D721Med (cell line): Measurements from ENCODE around the gene BCAP29.

Experiments
- DNase-seq: peaks from one replicate; pipeline ENCODE4 v3.0.0; 2011; ENCODE audit warnings: low spot score; ENCODE audit not compliant: insufficient read length
- FAIRE-seq: peaks from 2 replicates; lab custom pipeline; 2011; peaks lifted over from hg19 to GRCh38; lab: Jason Lieb, UNC
- TF ChIP-seq, protein P1 (sequence below): IDR thresholded peaks from 2 replicates; pipeline ENCODE4 v1.5.1; 2012; ENCODE audit warnings: mild to moderate bottlenecking, control low read depth; ENCODE audit not compliant: insufficient read depth; ENCODE audit errors: missing control alignments

Gene BCAP29

DNA sequence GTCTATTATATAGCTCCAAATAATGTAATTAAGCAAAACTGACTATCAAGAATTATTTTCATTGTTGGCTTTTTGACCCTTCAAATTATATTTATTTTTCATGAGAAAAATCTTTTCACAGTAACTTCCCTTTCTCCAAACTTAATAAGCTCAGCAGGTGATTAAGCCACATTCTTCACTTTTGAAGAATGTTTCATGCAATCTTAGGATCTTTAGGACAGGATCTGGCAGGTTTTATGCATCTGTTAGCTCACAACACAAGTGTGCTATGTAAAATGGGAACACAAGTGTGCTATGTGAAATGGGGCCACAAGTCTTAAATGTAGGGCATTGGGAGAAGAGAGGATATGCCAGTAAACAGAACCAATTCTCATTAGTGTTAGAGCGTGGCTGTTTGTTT is 26.3 kb downstream of the BCAP29 start:
- TF ChIP-seq, protein P1, sequence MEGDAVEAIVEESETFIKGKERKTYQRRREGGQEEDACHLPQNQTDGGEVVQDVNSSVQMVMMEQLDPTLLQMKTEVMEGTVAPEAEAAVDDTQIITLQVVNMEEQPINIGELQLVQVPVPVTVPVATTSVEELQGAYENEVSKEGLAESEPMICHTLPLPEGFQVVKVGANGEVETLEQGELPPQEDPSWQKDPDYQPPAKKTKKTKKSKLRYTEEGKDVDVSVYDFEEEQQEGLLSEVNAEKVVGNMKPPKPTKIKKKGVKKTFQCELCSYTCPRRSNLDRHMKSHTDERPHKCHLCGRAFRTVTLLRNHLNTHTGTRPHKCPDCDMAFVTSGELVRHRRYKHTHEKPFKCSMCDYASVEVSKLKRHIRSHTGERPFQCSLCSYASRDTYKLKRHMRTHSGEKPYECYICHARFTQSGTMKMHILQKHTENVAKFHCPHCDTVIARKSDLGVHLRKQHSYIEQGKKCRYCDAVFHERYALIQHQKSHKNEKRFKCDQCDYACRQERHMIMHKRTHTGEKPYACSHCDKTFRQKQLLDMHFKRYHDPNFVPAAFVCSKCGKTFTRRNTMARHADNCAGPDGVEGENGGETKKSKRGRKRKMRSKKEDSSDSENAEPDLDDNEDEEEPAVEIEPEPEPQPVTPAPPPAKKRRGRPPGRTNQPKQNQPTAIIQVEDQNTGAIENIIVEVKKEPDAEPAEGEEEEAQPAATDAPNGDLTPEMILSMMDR: no peak
- DNase-seq: no peak
- no peak for FAIRE-seq

DNA sequence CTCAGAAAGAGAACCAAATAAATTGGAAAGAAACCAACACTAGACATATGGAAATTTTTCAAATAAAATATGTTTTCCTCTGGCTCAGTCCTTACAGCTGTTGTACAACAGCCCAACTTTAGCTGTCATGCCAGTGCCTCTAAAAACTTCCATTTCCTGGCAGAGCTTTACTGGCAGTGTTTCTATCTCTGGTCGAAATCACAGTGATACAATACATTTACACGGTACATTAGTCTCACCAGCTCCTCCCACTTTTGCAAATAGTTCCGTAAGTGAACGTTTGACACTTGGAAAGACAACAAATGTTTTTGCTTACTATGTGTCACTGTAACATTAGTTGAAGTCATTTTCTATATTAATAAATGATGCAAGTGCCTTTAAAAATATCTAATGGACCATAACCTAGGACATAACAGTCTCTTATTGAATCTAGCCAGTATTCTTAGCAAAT is 29.8 kb downstream of the BCAP29 start:
- DNase-seq: no peak
- TF ChIP-seq, protein P1: no peak
- no peak for FAIRE-seq

DNA sequence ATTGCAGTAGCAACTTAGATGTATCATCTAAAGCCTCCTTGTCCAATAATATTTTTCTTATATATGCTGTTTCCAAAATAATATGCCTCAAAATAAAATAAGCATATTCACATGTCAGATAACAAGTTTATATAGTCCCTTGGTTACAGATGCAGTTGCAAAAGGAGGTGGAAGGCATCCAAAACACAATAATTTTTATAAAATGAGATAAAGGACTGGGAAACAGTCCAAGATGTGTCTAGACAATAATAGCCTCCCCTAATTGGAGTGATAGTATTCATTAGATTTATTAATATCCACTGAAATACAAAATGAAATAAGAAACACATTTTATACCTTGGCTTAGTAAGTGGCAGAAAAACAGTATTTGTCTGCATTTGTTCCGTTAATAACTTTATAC is 30.3 kb downstream of the BCAP29 start:
- FAIRE-seq (no peak), DNase-seq (no peak)
- TF ChIP-seq, protein P1: no peak

DNA sequence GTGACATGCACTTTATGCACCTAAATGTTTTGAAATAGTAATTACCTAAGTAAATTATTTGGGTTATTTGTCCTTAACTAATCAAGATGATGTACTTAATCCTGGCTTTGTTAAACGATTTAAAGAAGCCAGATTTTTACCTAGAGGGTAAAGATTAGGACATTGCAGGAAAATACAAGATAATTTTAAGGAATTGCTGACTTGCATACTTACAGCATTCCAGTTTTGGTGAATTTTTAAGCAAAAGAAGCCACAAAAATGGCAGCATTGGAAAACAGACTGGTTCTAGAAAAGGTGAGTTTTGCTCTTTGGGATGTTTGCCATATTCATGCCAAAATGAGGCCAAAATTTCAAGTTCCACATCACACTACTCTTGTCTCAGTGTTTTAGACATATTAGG is 33.4 kb downstream of the BCAP29 start:
- no peak for DNase-seq
- TF ChIP-seq, protein P1: no peak
- FAIRE-seq: no peak

DNA sequence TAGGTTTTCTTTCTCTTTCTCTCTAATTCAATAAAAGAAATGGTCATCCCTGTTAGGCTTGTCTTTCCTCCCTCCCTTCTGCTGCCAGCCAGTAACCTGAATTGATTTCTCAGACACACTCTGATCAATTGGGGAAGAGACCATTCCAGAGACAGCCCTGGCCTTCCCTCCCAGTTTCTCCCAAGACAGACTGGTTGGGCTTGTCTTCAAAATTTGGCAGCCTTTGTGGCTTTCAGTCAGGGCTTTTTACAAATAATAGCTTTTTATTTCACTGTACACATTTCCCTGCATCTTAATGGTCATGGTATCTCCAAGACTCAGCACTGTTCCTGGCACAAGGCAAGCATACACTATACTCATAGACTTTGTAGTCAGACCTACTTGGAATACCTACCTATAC is 33.9 kb downstream of the BCAP29 start:
- TF ChIP-seq, protein P1: no peak
- FAIRE-seq (no peak), DNase-seq (no peak)

DNA sequence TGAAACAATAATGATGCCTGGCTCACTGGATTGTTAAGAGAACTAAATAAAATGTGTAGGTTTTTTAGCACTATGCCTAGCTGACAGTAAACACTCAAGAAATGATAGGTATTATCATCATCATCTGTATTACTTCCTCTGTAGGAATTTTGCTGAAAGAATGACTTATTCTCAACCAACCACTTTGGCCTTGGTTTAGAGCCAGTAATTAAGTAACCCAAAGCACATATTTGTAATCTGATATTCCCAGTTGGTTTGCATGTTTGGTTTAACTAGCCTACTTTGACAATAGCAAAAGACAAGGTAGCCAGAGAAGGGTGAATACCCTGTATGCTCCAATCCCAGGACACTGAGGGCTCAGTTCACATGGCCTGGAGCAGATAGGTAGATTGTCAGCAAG is 34.4 kb downstream of the BCAP29 start:
- TF ChIP-seq, protein P1: no peak
- DNase-seq (no peak), FAIRE-seq (peak; percentile 21)

DNA sequence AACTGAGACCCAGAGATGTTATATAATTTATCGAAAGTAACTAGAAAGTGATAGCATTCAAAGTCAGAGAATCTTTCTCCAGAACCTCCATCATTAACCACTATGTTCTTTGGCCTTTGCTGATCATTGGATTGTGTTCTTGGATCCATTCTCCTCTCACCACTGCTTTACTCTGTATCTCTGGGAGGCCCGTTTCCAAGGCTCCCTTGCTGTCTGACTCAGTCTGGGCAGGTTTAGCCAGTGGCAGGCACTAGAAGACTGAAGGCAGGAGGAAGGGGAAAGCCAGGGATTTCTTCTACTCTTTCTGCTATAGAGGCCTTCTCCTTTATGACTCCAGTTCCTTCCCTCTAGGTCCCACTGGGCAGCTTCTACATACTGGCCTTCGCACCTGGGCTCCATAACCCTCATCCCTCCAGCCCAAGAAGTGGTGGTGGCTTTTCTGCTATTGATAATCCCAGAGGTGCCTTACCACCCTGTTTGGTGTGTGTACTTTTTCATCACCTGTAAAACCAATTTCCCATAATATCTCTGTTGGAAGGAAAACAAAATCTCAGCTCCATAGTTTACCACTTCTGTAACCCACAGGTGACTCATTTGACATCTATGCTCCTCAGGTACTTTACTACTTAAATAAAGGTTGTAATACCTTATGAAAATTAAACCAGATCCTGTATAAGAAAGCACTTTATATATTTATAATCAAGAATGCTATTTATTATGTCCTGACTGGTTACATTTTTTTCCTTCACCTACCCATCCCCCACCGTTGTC is 36.0 kb downstream of the BCAP29 start:
- TF ChIP-seq, protein P1: no peak
- FAIRE-seq (no peak), DNase-seq (no peak)
